ENCODE results near the gene ESPN.
"Not testable (repeated sequence)": the region's sequence is repeated elsewhere in the genome, so short reads cannot be mapped to it uniquely, and the experiment has no call there.

ESPN gene

GRCh38 chr1:6477039-6477820 is 52.7 kb downstream of the ESPN start:
- no peak for DNase-seq (ENCODE audit: low read depth in 1 of 2, low spot score in 1 of 2)

- no peak for DNase-seq (ENCODE audit: low read depth in 1 of 2, low spot score in 1 of 2)
Observed at GRCh38 chr1:6481820-6482219, 57.2 kb downstream of the ESPN start.

GRCh38 chr1:6483017-6483760 is 58.6 kb downstream of the ESPN start:
- no peak for DNase-seq (ENCODE audit: low read depth in 1 of 2, low spot score in 1 of 2)

DNA sequence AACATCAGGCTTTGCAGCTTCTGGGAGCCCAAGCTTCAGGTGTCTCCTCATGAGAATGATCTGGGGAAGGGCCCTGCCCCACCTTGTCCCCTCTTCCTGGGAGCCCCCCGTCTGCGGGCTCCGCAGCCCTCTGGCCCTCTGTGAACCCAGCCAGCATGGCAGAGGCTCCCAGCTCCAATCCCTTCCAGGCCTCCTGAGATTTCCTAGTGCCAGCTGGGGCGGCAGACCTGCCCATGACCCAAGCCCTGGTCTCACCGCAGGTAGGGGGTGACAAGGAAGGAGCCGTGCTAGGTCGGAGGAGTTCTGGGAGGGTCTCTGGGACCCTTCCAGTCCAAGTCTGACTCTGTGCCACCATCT is 59.2 kb downstream of the ESPN start:
- no peak for DNase-seq (ENCODE audit: low read depth in 1 of 2, low spot score in 1 of 2)

GRCh38 chr1:6484826-6485167 is 60.2 kb downstream of the ESPN start:
- DNase-seq (ENCODE audit: low read depth in 1 of 2, low spot score in 1 of 2) = no peak

DNA sequence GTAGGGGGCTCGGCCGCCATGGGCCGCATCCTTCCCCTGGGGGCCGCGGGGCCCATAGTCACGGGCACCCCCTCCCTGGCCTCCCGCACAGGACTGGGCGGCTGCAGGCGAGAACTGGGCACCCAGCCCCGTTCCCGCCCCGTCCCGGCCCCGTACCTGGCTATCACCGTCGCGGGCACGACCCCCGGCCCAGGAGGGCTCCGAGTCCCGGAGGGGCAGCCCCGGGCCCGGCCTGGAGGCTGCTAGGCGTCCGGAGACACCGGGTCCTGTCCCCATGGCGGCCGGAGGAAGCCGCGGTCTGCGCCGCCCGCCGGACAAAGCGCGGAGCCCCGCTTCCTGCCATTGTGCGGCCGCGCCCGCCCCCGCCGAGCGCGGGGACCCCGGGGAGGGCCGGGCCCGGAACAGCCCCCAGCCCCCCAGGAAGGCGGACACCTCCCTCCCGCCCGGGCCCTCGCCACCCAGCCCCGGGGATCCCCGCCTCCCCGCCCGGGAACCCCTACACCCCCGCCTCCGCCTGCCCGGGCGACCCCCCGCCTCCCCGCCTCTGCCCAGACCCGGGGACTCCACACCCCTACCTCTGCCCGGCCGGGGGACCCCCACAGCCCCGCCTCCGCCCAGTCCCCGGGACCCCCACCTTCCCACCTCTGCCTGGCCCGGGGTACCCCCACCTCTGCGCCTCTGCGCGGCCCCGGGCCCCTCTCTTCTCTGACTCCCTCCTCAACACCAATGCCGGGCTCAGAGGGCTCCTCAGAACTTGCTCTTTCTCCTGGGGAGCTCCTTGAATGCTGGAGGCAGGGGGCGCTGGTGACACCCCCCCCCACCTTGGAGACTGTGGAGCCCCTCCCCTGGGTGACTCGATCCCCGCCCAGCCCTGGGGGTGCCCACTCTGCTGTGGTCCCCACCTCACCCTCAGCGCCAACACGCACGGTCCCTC is 60.9 kb downstream of the ESPN start:
- no peak for DNase-seq (ENCODE audit: low read depth in 1 of 2, low spot score in 1 of 2)

- DNase-seq (ENCODE audit: low read depth in 1 of 2, low spot score in 1 of 2) = peak; percentile 74 to 83
Observed at GRCh38 chr1:6486433-6487011, 61.9 kb downstream of the ESPN start.

GRCh38 chr1:6487804-6488484 is 63.4 kb downstream of the ESPN start:
- DNase-seq (ENCODE audit: low read depth in 1 of 2, low spot score in 1 of 2) = no peak

DNA sequence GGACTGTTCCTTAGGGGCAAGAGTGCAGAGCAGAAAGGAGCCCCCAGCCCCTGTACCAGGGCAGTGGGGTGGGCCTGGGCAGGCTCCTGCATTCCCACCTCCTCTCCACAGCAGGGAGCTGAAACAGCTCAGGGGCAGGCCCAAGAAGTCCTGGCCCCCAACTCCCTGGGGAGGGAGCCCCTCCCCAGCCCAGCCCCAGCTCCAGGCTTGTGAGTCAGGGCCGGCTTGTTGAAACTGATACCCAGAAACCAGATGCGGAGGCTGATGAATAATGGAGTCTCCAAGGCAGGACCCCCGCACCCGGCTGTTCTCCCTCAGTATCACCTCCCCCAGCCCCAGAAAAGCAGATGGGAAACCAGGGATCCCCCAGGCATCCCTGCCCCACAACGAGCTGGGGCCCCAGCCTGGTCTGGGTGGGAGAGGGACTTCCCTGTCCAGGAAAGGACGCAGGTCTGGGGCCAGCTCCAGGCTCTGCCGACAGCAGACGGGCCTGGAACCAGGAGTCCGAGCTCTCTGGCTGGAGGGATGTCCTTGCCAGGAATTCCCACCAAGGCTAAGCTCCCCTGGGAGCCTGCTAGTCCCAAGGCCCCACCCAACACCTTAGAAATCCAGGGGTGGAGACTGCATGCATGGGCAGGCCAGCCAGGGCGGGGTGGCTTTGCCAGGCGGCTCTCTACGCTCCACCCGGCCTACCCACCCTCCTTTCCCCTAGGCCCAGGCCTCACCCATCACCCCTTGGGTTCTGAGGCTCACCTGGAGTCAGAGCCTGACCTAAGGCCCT is 64.2 kb downstream of the ESPN start:
- no peak for DNase-seq (ENCODE audit: low read depth in 1 of 2, low spot score in 1 of 2)

GRCh38 chr1:6489383-6489765 is 64.8 kb downstream of the ESPN start:
- no peak for DNase-seq (ENCODE audit: low read depth in 1 of 2, low spot score in 1 of 2)

DNA sequence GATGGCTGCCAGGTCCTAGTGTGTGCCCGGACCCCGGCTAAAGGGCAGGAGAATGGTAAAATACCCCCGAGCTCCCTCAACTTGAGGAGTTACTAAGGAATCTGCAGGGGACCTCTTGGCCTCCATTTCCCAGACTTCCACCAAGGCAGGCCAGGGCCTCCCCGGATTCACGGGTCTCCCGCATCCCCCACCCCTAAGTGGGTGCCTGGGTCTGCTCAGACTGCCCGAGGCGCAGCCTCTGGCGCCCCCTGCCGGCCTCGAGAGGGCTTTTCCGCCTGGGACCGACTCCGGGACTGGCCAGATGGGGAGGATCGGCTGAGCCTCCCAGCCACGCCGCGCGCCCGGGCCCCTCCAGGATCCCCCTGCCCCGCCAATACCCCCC is 65.2 kb downstream of the ESPN start:
- DNase-seq (ENCODE audit: low read depth in 1 of 2, low spot score in 1 of 2) = peak; percentile 67 to 68

GRCh38 chr1:6490181-6491080 is 65.9 kb downstream of the ESPN start:
- DNase-seq (ENCODE audit: low read depth in 1 of 2, low spot score in 1 of 2) = peak in 1 of 2 donors; percentile 39

- no peak for DNase-seq (ENCODE audit: low read depth in 1 of 2, low spot score in 1 of 2)
Observed at GRCh38 chr1:6491081-6491449, 66.5 kb downstream of the ESPN start.

GRCh38 chr1:6491480-6491962 is 66.9 kb downstream of the ESPN start, which contains the start of gene PLEKHG5:
TSS of gene PLEKHG5 (minus strand) at chr1:6491667. CDS start at chr1:6477571, 14,096 bp downstream.
- DNase-seq (ENCODE audit: low read depth in 1 of 2, low spot score in 1 of 2) = no peak

GRCh38 chr1:6491966-6492365 is 67.4 kb downstream of the ESPN start:
- no peak for DNase-seq (ENCODE audit: low read depth in 1 of 2, low spot score in 1 of 2)

GRCh38 chr1:6493834-6494223 is 69.3 kb downstream of the ESPN start:
- DNase-seq (ENCODE audit: low read depth in 1 of 2, low spot score in 1 of 2) = not testable (repeated sequence)

DNA sequence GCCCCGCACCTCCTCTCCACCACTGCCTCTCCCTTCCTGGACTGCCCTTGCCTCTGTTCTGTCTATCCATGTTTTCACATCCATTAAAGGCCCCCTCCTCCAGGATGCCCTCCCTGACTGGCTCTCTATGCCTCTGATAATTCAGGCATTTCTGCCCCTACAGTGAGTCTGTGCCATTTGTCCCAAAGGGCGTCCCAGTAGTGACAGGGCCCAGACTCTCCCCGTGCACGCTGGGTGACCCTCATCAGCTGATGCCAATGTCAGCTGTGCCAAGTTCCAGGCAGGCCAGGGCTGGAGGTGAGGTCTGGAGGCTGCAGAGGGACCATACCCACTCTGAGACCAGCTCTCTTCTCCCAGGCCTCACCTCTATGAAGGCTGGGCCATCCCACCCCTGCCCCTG is 70.1 kb downstream of the ESPN start:
- no peak for DNase-seq (ENCODE audit: low read depth in 1 of 2, low spot score in 1 of 2)

DNA sequence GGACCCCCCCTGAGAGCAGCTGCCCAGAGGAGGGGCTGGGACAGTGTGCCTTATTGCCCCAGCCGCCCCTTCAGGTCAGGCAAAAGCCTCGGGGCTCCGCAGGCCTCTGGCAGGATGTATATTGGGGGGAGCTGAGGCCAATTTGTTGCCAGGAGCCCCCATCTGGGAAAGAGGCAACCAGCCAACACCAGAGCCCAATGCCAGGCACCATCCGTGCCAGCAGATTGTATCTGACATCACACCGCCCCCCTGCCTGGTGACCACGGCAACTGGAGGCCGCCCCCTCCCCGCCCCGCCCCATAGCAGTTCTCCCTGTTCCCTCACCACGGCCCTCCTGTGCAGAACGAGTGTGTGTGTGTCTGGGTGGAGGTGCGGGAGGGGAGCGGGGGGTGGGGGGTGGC is 70.5 kb downstream of the ESPN start:
- DNase-seq (ENCODE audit: low read depth in 1 of 2, low spot score in 1 of 2) = no peak

Data from activated CD4-positive, alpha-beta T cell treated with anti-CD3 and anti-CD28 coated beads, Interleukin-2, amount 50 U/mL, for 24 hours (primary cell).